Epithelial cell of prostate (primary cell): ENCODE results near the gene VIM.
"Not testable (repeated sequence)": the region's sequence is repeated elsewhere in the genome, so short reads cannot be mapped to it uniquely, and the experiment has no call there.

Source experiments
- DNase-seq: peaks from one replicate; pipeline ENCODE4 v3.0.0-alpha.2; 2011; ENCODE audit warnings: low read depth, low spot score
- H3K27ac ChIP-seq: fragments of 450-650 bp; 2 replicates; pipeline ENCODE4 v1.5.1; 2017; ENCODE audit warnings: mild to moderate bottlenecking

Gene VIM

GRCh38 chr10:17250736-17251135 is 22.7 kb downstream of the VIM start:
- no peak overlapping the region for H3K27ac ChIP-seq
- DNase-seq = no peak

GRCh38 chr10:17254543-17255050 is 26.6 kb downstream of the VIM start:
- not testable (repeated sequence) for H3K27ac ChIP-seq, DNase-seq

GRCh38 chr10:17255512-17255911 is 27.5 kb downstream of the VIM start:
- no peak overlapping the region for H3K27ac ChIP-seq
- DNase-seq = no peak

- H3K27ac ChIP-seq = no peak overlapping the region
- DNase-seq = no peak
Observed at GRCh38 chr10:17256051-17256450, 28.0 kb downstream of the VIM start.

GRCh38 chr10:17256627-17257026 is 28.6 kb downstream of the VIM start:
- no peak overlapping the region for H3K27ac ChIP-seq
- no peak for DNase-seq

- DNase-seq = no peak
- H3K27ac ChIP-seq = no peak overlapping the region
Observed at GRCh38 chr10:17257466-17258321, 29.7 kb downstream of the VIM start.

GRCh38 chr10:17262502-17262901 is 34.5 kb downstream of the VIM start:
- H3K27ac ChIP-seq = no peak overlapping the region
- no peak for DNase-seq

GRCh38 chr10:17263580-17263979 is 35.5 kb downstream of the VIM start:
- DNase-seq = no peak

GRCh38 chr10:17265468-17265867 is 37.4 kb downstream of the VIM start:
- peak; percentile 53 for DNase-seq
- peak overlapping the region; percentile 21 for H3K27ac ChIP-seq

More at GRCh38 chr10:17263580-17263979, 35.5 kb downstream of the VIM start:
- H3K27ac ChIP-seq = no peak overlapping the region

GRCh38 chr10:17266549-17266948 is 38.5 kb downstream of the VIM start:
- DNase-seq, H3K27ac ChIP-seq: not testable (repeated sequence)

- no peak overlapping the region for H3K27ac ChIP-seq
- no peak for DNase-seq
Observed at GRCh38 chr10:17272648-17273047, 44.6 kb downstream of the VIM start.

- H3K27ac ChIP-seq = no peak overlapping the region
- DNase-seq = peak; percentile 75
Observed at GRCh38 chr10:17273403-17273802, 45.4 kb downstream of the VIM start.

- DNase-seq = no peak
- H3K27ac ChIP-seq = no peak overlapping the region
Observed at GRCh38 chr10:17276756-17277424, 48.8 kb downstream of the VIM start.

- DNase-seq = no peak
- H3K27ac ChIP-seq = no peak overlapping the region
Observed at GRCh38 chr10:17278607-17279240, 50.7 kb downstream of the VIM start.

GRCh38 chr10:17282311-17282710 is 54.3 kb downstream of the VIM start:
- DNase-seq = no peak
- no peak overlapping the region for H3K27ac ChIP-seq

- no peak overlapping the region for H3K27ac ChIP-seq
- DNase-seq = no peak
Observed at GRCh38 chr10:17286562-17287550, 58.8 kb downstream of the VIM start.
